Gastrocnemius medialis (tissue), 4 donors: ENCODE data around the gene SHC2.

Source experiments
- POLR2A ChIP-seq, 2 donors: fragments of 450-650 bp; IDR thresholded peaks; one replicate each; pipeline ENCODE4 v1.6.1; 2017; ENCODE audit warnings: antibody characterized with exemption in 2 of 2, mild to moderate bottlenecking in 2 of 2, moderate library complexity in 2 of 2
- TF ChIP-seq, protein P1 (sequence below), 5 experiments: fragments of 450-650 bp in 3 of 5; fragments of 200-600 bp in 2 of 5; sonication (generic) in 2 of 5; IDR thresholded peaks in 4 of 5; conservative IDR thresholded peaks in 1 of 5; 1 replicate in 4 of 5; 2 replicates in 1 of 5; pipeline ENCODE4 v1.5.1; 2016 to 2019; ENCODE audit warnings: antibody characterized with exemption in 5 of 5, mild to moderate bottlenecking in 3 of 5, moderate library complexity in 3 of 5

DNA sequence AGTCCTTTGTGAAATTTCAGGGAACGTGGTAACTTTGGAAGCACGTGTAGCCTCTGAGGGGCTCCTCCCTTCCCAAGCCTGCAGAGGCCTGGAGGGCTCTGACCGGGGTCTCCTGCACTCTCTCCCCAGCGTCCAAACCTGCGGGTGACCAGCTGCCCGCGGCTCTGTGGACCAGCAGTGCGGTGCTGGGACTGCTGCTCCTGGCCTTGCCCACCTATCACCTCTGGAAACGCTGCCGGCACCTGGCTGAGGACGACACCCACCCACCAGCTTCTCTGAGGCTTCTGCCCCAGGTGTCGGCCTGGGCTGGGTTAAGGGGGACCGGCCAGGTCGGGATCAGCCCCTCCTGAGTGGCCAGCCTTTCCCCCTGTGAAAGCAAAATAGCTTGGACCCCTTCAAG is 43.8 kb upstream of the SHC2 start:
- TF ChIP-seq, protein P1, sequence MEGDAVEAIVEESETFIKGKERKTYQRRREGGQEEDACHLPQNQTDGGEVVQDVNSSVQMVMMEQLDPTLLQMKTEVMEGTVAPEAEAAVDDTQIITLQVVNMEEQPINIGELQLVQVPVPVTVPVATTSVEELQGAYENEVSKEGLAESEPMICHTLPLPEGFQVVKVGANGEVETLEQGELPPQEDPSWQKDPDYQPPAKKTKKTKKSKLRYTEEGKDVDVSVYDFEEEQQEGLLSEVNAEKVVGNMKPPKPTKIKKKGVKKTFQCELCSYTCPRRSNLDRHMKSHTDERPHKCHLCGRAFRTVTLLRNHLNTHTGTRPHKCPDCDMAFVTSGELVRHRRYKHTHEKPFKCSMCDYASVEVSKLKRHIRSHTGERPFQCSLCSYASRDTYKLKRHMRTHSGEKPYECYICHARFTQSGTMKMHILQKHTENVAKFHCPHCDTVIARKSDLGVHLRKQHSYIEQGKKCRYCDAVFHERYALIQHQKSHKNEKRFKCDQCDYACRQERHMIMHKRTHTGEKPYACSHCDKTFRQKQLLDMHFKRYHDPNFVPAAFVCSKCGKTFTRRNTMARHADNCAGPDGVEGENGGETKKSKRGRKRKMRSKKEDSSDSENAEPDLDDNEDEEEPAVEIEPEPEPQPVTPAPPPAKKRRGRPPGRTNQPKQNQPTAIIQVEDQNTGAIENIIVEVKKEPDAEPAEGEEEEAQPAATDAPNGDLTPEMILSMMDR (IDR thresholded peaks at IDR 0.05 in 4 of 5, conservative IDR thresholded peaks at IDR 0.05 in 1 of 5): no peak
- no peak for TF ChIP-seq POLR2A (IDR thresholded peaks at IDR 0.05)
